Memory B cell (primary cell): ENCODE measurements around the gene SUSD3.

Experiments
- ATAC-seq: fragments of 150-1000 bp; cut with Tn5 transposase; 2 replicates; pipeline ENCODE4 v1.10.0; 2021; ENCODE audit warnings: low read depth, mild to moderate bottlenecking, moderate library complexity
- DNase-seq, 2 donors: peaks; one replicate each; pipeline ENCODE4 v3.0.0; 2022; ENCODE audit warnings: low spot score in 2 of 2
- H3K27ac Mint-ChIP-seq: one replicate; pipeline ENCODE4 v1.8.0; 2022; ENCODE audit warnings: mild to moderate bottlenecking, moderate library complexity, mixed read lengths
- H3K27me3 Mint-ChIP-seq: one replicate; pipeline ENCODE4 v1.8.0; 2022; ENCODE audit warnings: mixed read lengths
- H3K36me3 Mint-ChIP-seq: one replicate; pipeline ENCODE4 v1.8.0; 2022; ENCODE audit warnings: mild to moderate bottlenecking, mixed read lengths
- H3K4me1 Mint-ChIP-seq: one replicate; pipeline ENCODE4 v1.8.0; 2022; ENCODE audit warnings: mixed read lengths
- H3K4me3 Mint-ChIP-seq: one replicate; pipeline ENCODE4 v1.8.0; 2022; ENCODE audit warnings: mild to moderate bottlenecking, moderate library complexity, mixed read lengths
- H3K9me3 Mint-ChIP-seq: one replicate; pipeline ENCODE4 v1.8.0; 2022; ENCODE audit warnings: mixed read lengths

SUSD3 gene

DNA sequence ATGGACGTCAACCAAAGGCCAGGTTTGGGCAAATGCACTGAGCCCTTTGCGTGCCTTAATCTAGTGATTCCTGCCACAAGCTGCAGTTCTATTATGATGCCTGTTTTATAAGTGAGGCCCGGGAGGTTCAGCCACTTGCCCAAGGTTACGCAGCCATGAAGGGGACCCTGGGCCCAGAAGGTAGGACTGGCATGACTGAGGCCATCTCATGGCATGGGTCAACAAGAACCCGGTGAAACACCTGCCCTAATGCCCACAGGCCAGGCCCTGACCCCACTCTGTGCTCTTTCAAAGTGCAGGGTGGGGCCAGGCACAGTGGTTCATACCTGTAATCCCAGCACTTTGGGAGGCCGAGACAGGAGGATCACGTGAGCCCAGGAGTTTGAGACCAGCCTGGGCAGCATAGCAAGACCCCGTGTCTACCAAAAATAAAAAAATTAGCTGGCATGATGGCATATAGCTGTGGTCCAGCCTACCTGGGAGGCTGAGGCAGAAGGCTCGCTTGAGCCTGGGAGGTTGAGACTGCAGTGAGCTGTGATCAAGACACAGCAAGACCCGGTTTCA, 66.9 kb downstream of the SUSD3 start:
- no peak overlapping the region for H3K4me3 Mint-ChIP-seq
- H3K27ac Mint-ChIP-seq: no peak overlapping the region

DNA sequence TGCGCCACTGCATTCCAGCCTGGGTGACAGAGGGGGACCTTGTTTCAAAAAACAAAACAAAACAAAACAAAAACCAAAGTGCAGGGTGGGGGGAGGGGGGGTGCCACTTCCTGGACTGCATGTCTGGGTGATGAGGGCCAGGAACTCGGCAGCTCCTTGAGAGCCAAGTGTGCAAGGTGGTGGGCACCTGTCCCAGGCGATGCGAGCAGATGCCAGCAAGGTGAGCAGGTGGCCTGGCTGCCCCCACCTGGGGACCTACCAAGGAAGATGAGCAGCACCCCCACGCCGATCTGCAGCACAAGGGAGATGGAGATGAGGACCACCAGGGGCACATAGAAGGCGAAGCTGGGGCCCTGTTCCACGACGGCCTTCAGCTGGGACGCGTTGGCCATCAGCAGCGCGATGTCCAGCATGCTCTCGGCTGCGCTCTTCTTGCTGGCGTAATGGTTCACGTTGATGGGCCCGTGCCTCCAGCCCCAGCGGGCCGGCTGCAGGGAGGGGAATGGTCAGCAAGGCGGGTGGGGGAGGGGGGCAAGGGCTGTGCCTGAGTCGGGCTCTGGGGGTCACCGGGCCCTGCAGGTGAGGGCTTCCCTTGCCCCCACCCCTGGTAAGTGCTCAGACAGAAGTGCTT, 67.8 kb downstream of the SUSD3 start:
- no peaks in the 10 kb centered on the region for H3K36me3 Mint-ChIP-seq
- no peak for ATAC-seq
- DNase-seq: no peak
- H3K27ac Mint-ChIP-seq: no peak overlapping the region
- no peaks in the 10 kb centered on the region for H3K9me3 Mint-ChIP-seq
- H3K4me1 Mint-ChIP-seq: peaks cover 6% of the 10 kb centered on the region
- no peaks in the 10 kb centered on the region for H3K27me3 Mint-ChIP-seq
- no peak overlapping the region for H3K4me3 Mint-ChIP-seq

More for the DNA sequence above, 66.9 kb downstream of the SUSD3 start:
- H3K36me3 Mint-ChIP-seq: no peaks in the 10 kb centered on the region
- no peaks in the 10 kb centered on the region for H3K27me3 Mint-ChIP-seq
- H3K4me1 Mint-ChIP-seq: peaks cover 7% of the 10 kb centered on the region
- H3K9me3 Mint-ChIP-seq: no peaks in the 10 kb centered on the region
- DNase-seq (no peak), ATAC-seq (no peak)

DNA sequence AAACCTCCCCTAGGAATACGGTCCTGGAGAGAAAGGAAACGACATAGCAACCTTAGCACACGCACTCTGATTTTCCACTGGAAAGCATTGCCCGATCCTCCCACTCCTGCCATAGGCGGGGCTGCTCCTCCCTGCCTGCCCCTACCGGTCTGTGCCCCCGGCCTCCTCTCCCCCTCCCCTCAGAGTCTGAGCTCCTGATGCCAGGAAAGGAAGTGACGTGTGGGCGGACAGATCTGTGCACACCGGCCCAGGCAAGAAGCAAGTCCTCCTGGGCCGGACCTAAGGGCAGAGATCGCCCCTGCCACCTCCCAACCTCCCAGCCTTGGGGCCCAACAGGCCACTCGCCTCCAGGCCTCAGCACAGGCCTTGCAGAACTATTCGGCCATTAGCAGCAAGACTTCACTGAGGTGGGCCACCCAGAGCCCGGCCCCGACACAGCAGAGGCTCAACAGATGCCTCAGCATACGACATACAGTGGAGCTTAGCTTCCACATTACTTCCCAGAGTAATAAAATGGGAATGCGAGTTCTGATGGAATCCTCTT, 68.4 kb downstream of the SUSD3 start:
- Mint-ChIP-seq H3K4me3 (no peak overlapping the region), H3K27ac (peak overlapping the region; percentile 41), H3K4me1 (peaks cover 7% of the 10 kb centered on the region)

DNA sequence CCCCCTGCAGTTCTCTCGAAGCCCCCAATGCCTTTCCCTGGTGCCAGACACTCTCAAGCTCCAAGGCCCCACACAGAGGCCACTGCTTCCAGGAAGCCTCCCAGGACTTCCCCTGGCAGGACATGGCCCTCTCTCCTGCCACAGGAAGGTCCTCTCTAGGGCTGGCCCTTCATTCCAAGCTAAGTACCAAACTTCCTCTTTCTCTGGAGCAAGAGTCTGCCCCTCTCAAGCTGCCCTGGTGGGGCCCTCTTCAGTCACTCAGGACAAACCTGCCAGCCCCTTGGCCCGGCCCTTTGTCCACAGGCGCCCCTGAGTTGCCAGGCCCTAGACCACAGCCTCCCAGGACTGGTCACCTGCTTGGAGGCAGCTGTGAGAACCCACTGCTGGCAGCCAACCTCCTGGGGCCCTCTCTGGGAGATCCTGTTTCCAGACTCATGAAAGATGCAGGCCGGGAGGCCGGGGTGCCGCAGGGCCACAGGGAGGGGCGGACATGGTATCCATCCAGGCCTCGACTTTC, 69.0 kb downstream of the SUSD3 start:
- H3K4me1 Mint-ChIP-seq: peaks cover 7% of the 10 kb centered on the region
- no peak for ATAC-seq

More for the DNA sequence above, 68.4 kb downstream of the SUSD3 start:
- no peak for ATAC-seq
- Mint-ChIP-seq H3K27me3 (no peaks in the 10 kb centered on the region), H3K9me3 (no peaks in the 10 kb centered on the region), H3K36me3 (no peaks in the 10 kb centered on the region)
- no peak for DNase-seq

DNA sequence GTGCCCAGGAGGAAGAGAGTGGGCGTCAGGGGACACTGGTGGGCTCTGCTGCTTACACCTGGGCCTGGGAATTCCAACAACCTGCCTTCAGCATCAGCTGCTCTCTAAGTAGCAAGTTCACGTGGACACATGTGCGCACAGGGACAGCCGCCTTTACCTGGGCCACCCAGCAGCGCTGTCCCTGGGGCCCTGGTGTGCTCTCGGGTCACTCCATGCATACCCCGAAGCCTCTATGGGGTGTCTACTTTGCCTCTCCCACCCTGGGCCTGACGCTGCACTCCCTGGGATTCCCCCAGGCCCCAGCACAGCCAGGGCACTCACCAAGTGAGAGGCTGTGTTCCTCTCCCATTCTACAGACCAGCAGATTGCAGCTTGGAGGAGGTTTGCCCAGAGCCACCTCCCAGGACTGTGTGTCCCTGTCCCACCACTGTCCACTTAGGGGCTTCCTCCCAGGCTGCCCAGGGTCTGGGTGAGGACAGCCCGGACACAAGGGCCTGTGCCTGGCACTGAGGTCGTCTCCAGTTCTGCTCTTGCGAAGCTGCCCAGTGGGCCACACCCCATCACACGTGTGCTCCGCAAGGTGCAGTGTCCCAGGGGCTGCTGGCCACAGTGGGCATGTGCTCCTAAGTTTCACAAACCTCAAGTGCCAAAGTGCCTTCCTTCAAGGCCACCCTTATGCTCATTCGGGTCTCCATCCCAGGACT, 69.7 kb downstream of the SUSD3 start:
- Mint-ChIP-seq H3K27ac (no peak overlapping the region), H3K27me3 (no peaks in the 10 kb centered on the region), H3K36me3 (no peaks in the 10 kb centered on the region), H3K9me3 (no peaks in the 10 kb centered on the region), H3K4me3 (no peak overlapping the region), H3K4me1 (peaks cover 9% of the 10 kb centered on the region)
- ATAC-seq: no peak
- no peak for DNase-seq

More for the DNA sequence above, 69.0 kb downstream of the SUSD3 start:
- Mint-ChIP-seq H3K36me3 (no peaks in the 10 kb centered on the region), H3K4me3 (no peak overlapping the region), H3K27me3 (no peaks in the 10 kb centered on the region), H3K9me3 (no peaks in the 10 kb centered on the region), H3K27ac (no peak overlapping the region)
- DNase-seq: no peak

DNA sequence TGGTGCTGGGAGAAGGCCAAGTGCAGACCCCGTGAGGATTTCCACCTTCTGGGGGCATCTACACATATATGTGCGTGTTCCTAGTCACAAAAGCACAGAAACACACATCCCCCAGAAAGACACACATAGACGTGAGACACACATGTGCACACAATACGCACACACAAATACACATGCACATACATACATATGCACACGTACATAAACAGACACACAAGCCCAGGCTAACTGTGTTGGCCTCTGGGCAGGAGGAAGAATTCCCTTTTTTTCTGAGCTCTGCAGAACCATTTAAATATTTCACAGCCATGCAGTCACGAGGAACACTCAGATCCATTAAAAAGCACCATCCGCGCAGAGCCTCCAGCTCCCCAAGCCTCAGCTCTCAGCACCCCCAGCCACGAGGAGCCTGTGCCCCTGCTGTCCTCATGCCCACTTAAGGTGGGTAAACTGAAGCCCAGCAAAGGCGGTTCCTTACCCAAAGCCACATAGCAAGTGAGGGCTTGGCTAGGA, 70.3 kb downstream of the SUSD3 start:
- no peaks in the 10 kb centered on the region for H3K27me3 Mint-ChIP-seq
- no peak for DNase-seq
- peaks cover 13% of the 10 kb centered on the region for H3K4me1 Mint-ChIP-seq
- H3K36me3 Mint-ChIP-seq: no peaks in the 10 kb centered on the region
- H3K9me3 Mint-ChIP-seq: no peaks in the 10 kb centered on the region
- H3K4me3 Mint-ChIP-seq: no peak overlapping the region
- no peak overlapping the region for H3K27ac Mint-ChIP-seq
- ATAC-seq: no peak

DNA sequence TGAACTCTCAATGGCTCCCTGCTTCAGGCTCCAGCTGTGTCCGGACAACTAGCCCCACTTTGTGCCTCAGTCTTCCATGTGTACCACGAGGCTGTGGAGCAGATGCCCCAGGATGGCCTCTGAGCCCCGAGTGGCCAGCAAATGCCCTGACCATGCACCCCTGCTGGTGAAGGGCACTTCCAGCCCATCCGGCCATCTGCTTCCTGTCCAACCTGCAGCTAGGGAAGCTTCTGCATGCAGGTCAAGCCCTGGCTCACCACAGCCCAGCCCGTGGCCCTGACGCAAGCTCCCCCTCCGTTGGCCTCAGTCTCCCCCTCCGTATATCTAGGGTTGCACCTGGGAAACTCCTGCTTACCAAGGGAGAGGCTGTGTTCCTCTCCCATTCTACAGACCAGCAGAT, 70.8 kb downstream of the SUSD3 start:
- Mint-ChIP-seq H3K9me3 (no peaks in the 10 kb centered on the region), H3K27me3 (no peaks in the 10 kb centered on the region), H3K4me1 (peaks cover 13% of the 10 kb centered on the region), H3K27ac (no peak overlapping the region), H3K4me3 (no peak overlapping the region), H3K36me3 (no peaks in the 10 kb centered on the region)
- ATAC-seq: no peak
- DNase-seq: no peak

DNA sequence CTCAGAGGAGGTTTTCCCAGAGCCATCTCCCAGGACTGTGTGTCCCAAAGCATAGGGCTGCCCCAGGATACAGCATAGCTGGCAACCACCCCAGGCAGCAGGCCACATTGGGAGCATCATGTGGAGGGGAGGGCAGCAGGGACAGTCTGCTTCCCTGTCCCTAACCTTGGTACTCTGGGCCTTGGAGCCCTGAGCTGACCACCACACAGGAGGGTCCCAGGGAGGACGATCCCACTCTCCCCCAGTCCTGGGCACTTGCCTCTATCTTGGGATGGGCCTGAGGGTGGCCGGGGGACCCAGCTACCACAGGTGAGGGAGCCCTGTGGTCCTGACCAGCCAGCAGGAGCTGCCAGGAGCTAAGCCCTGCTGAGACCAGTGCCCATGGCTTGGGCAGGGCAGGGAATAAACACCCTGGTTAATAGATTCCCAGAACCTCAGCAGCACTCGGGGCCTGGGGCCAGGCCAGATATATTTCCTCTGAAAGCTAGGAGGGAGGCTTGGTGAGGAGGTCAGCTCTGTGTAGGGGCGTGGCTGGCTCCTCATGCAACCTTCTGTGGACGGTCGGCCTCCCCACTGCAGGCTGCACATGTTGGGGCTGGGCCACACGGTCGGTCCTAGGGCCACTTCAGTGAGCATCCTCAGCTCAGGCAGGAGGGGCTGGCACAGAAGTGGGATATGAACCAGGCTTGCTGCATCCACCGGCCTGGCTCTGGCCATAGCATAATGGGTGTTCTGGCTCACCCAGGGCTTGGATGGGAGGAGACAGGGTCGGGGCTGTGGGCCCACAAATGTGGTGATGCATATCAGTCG, 71.4 kb downstream of the SUSD3 start:
- Mint-ChIP-seq H3K4me3 (no peak overlapping the region), H3K36me3 (no peaks in the 10 kb centered on the region), H3K27me3 (no peaks in the 10 kb centered on the region), H3K27ac (no peak overlapping the region), H3K4me1 (peaks cover 18% of the 10 kb centered on the region), H3K9me3 (no peaks in the 10 kb centered on the region)
- ATAC-seq (no peak), DNase-seq (no peak)

DNA sequence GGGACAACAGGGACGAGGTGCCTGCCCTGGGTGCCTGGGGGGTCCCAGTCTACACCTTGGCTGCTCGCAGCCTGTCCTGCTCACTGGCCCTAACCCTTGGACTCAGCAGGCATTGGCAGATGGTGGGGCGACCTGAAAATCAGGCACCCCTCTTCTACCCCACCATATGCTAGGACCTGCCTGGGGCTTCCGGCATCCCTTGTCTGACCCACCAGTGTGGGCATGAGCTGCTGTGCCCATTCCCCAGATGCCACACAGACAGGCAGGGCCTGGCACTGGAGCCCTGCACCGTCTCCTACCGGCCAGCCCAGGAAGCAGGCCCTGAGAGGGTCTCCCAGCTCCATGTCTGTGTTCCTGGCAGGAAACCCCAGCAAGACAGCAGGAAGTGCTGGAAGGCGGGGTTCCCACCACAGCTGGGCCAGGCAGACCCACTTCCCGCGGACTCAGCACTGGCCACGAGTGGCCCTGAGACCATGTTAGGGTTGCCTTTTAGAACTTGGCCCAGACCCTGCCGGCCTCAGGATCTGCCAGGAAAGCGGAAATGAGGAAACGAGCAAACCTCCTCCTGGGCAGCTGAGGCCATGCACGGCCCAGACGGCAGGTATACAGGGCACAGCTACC, 72.5 kb downstream of the SUSD3 start:
- no peak overlapping the region for H3K4me3 Mint-ChIP-seq
- DNase-seq (no peak), ATAC-seq (no peak)
- no peaks in the 10 kb centered on the region for H3K36me3 Mint-ChIP-seq
- H3K27ac Mint-ChIP-seq: no peak overlapping the region
- H3K27me3 Mint-ChIP-seq: no peaks in the 10 kb centered on the region
- H3K4me1 Mint-ChIP-seq: peaks cover 18% of the 10 kb centered on the region
- no peaks in the 10 kb centered on the region for H3K9me3 Mint-ChIP-seq

DNA sequence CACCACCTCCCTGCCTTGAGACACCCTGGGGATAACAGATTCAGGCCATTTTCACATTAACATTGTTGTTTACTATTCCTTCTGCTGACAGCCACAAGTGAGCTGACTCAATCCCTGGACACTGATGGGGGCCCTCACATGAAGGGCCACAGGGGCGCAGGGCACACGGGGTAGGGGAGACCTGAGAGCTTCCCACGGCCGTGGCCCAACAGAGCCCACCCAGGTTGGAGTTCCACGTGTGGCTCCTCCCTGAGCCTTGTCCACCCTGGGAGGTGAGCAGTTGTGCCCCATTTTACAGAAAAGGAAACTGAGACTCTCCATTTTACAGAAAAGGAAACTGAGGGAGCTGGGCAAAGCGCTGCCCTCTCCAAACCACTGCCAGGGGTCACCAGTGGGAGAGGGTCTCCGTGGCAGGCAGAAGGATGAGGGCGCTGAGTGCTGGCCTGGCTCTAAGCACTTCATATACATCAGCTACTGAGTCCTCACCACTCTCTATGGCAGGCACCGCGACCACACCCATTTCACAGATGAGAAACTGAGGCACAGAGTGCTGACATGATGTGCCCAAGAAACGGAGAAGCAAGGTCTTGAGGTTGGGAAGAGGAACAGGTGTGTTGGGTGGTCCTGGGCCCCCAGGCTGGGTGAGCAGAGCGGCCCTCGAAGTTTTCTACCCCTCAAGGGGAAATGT, 73.2 kb downstream of the SUSD3 start:
- Mint-ChIP-seq H3K4me3 (no peak overlapping the region), H3K27me3 (no peaks in the 10 kb centered on the region), H3K36me3 (no peaks in the 10 kb centered on the region), H3K27ac (peak overlapping the region; percentile 99), H3K9me3 (no peaks in the 10 kb centered on the region), H3K4me1 (peaks cover 18% of the 10 kb centered on the region)
- DNase-seq (no peak), ATAC-seq (no peak)

DNA sequence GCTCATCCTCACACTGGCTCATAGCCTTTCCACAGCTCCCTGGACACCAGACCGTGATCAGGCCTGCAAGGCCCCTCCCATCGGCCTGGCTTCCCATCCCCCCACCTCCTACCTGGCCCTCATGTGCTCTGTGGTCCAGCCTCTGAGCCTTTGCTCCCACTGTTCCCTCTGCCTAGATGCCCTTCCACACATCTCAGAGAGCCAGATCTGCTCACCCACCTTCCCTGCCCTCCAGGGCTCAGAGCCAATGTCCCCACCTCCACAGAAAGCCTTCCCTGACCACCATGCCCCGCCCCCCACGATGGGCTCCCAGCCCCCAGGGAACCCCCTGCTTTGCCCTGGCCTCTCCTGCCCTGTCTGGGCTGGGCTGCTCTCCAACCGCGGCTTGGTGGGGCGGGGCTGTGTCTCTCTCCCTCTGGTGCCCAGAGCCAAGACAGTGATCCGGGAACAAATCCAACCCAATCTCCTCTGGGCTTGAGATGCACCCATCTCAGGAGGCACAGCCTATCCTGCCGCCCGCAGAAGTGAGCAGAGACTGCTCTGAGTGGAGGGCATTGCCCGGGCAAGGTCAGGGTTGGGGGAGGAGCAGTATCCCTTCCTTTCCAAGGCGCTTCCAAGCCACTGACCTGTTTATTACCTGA, 73.9 kb downstream of the SUSD3 start:
- H3K4me3 Mint-ChIP-seq: no peak overlapping the region
- DNase-seq (no peak), ATAC-seq (no peak)
- no peaks in the 10 kb centered on the region for H3K36me3 Mint-ChIP-seq
- H3K27me3 Mint-ChIP-seq: no peaks in the 10 kb centered on the region
- H3K4me1 Mint-ChIP-seq: peaks cover 17% of the 10 kb centered on the region
- H3K27ac Mint-ChIP-seq: peak overlapping the region; percentile 99
- H3K9me3 Mint-ChIP-seq: no peaks in the 10 kb centered on the region

DNA sequence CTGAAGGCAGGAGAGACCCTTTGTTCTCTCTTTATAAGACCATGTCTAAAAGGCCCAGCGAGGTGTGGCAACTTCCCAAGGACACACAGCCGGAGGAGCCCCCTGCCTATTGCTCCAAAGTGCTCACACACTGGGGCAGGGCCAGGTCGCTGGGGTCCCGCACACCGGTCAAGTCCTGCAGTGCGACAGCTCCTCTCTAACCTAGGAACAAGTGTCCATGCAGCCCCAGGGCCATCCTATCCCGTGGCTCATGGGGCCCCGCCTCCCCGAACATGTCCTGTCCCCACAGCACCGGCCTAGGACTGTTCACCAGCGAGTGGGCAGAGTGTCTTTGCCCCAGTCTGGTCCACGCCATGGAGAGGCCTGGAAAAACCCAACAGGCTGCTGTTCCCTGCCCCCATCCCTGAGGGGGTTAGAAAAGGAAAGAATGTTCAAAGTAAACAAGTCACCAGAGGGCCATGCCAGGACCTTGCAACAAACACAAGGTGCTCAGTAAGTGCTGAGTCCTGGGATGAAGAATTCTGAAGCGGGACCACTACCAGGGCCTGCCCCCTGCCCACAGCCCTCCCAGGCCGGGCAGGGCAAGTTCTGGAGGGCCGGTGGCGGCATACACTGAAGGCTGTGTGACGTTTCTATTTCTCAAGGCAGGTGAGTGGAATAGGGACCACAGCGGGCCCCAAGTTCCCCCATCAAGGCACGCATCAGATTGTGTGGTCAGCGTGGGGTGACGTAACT, 74.6 kb downstream of the SUSD3 start:
- H3K9me3 Mint-ChIP-seq: no peaks in the 10 kb centered on the region
- peak overlapping the region; percentile 87 for H3K4me3 Mint-ChIP-seq
- peak overlapping the region; percentile 99 for H3K27ac Mint-ChIP-seq
- peak; percentile 49 for ATAC-seq
- H3K36me3 Mint-ChIP-seq: no peaks in the 10 kb centered on the region
- DNase-seq: no peak
- H3K4me1 Mint-ChIP-seq: peaks cover 24% of the 10 kb centered on the region
- no peaks in the 10 kb centered on the region for H3K27me3 Mint-ChIP-seq
